ENCODE results near the gene AAGAB.

DNA sequence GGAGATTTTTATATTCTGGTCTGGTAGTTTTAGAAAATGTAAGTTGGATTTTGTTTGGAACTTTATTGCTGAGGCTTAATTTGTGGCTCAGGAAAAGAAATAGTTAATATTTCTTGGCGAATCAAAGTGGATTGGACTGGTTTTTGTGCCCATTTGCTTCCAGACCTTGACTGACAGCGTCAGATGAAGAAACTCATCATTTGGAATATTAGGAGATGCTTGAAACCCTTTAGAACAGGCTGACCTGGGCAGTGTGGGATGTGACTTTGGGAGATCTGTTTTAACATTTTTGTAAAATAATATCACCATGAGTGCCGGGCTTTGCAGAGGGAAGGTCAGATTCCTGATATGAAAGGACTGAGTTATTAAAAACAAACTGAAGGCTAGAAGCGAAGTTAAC, 83.0 kb downstream of the AAGAB start:
- TF ChIP-seq, protein P1, sequence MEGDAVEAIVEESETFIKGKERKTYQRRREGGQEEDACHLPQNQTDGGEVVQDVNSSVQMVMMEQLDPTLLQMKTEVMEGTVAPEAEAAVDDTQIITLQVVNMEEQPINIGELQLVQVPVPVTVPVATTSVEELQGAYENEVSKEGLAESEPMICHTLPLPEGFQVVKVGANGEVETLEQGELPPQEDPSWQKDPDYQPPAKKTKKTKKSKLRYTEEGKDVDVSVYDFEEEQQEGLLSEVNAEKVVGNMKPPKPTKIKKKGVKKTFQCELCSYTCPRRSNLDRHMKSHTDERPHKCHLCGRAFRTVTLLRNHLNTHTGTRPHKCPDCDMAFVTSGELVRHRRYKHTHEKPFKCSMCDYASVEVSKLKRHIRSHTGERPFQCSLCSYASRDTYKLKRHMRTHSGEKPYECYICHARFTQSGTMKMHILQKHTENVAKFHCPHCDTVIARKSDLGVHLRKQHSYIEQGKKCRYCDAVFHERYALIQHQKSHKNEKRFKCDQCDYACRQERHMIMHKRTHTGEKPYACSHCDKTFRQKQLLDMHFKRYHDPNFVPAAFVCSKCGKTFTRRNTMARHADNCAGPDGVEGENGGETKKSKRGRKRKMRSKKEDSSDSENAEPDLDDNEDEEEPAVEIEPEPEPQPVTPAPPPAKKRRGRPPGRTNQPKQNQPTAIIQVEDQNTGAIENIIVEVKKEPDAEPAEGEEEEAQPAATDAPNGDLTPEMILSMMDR (IDR thresholded peaks at IDR 0.05), result no peak
- TF ChIP-seq POLR2A (IDR thresholded peaks at IDR 0.05) (no peak), POLR2AphosphoS5 (IDR thresholded peaks at IDR 0.05) (no peak)

All from gastroesophageal sphincter (tissue), 3 donors.